ENCODE data around the gene DHX58. TPM values are rescaled to one million over a fixed set of nuclear protein-coding genes. Genes with fewer than 3 reads are reported as not detected.

Gene DHX58
- total and polyA plus RNA-seq, 2 donors (not counting 1 experiment from before 2014, with no cell fraction given), result 39.7 to 57.6 TPM

DNA sequence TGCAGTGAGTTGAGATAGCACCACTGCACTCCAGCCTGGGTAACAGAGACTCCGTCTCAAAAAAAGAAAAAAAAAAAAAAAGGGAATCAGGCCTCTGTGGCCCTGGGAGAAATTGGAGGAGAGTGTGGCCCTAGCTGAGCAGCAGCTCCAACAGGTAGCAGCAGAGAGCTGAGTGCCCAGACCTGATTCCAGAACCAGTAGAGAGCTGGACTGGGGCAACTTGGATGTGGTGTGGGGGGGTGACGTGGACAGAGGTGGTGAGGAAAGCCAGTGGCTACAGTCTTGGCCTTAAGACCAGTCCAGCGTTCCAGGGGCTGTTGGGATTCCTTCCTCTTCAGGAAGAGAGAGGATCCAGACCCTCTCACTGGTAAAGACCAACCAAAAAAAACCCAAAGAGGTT lies 11.7 kb upstream of the DHX58 start:
- peaks cover 3% of the 10 kb centered on the region for H4K20me1 ChIP-seq (ENCODE audit: control insufficient read depth, insufficient read depth, low read length, poor library complexity, severe bottlenecking)
- TF ChIP-seq EZH2 (IDR thresholded peaks at IDR 0.05; ENCODE audit: borderline replicate concordance, insufficient read depth, low read depth, low read length, poor library complexity, severe bottlenecking), result no peak
- TF ChIP-seq, protein P1, sequence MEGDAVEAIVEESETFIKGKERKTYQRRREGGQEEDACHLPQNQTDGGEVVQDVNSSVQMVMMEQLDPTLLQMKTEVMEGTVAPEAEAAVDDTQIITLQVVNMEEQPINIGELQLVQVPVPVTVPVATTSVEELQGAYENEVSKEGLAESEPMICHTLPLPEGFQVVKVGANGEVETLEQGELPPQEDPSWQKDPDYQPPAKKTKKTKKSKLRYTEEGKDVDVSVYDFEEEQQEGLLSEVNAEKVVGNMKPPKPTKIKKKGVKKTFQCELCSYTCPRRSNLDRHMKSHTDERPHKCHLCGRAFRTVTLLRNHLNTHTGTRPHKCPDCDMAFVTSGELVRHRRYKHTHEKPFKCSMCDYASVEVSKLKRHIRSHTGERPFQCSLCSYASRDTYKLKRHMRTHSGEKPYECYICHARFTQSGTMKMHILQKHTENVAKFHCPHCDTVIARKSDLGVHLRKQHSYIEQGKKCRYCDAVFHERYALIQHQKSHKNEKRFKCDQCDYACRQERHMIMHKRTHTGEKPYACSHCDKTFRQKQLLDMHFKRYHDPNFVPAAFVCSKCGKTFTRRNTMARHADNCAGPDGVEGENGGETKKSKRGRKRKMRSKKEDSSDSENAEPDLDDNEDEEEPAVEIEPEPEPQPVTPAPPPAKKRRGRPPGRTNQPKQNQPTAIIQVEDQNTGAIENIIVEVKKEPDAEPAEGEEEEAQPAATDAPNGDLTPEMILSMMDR (IDR thresholded peaks at IDR 0.05), result no peak

More for the DNA sequence above, 11.7 kb upstream of the DHX58 start:
- no peak overlapping the region for H3K9ac ChIP-seq (ENCODE audit: low read length)
- peaks cover 21% of the 10 kb centered on the region for H3K4me1 Mint-ChIP-seq
- H3K27ac ChIP-seq (ENCODE audit: low read length in 2 of 2), result no peak overlapping the region
- ATAC-seq (ENCODE audit: low read depth) (no peak), DNase-seq (no peak)
- no peak overlapping the region for H2AFZ ChIP-seq (ENCODE audit: insufficient read depth, low read depth, low read length, poor library complexity, severe bottlenecking)
- intact Hi-C loops (cut with micrococcal nuclease), result no loop called here
- H3K27ac Mint-ChIP-seq, result peak overlapping the region; percentile 50
- WGBS (ENCODE audit: insufficient coverage), result 77% methylated on average over 2 of the region's 3 CpGs
- H3K9me3 ChIP-seq (ENCODE audit: control extremely low read depth in 1 of 3, control insufficient read depth in 2 of 3, insufficient read depth in 1 of 3, low read length in 2 of 3), result no peaks in the 10 kb centered on the region
- ChIA-PET CTCF (interaction anchor here (0.7 to 1.1 kb wide), 4 partner anchors 10 to 264 kb away, joined by 3 to 8 read pairs (median 4); partner anchors contain the start of gene STAT3), POLR2A (interaction anchor here (0.6 to 0.7 kb wide), 3 partner anchors 8 to 260 kb away, joined by 4 to 13 read pairs (median 6); no protein-coding TSS in a partner anchor)
- H3K4me2 ChIP-seq (replicated peaks; ENCODE audit: low read depth, low read length, poor library complexity, severe bottlenecking), result no peak overlapping the region
- H3K9me3 Mint-ChIP-seq (ENCODE audit: insufficient read depth), result no peaks in the 10 kb centered on the region
- H3K27me3 Mint-ChIP-seq, result no peaks in the 10 kb centered on the region
- H3K4me3 ChIP-seq (ENCODE audit: control extremely low read depth in 1 of 5, extremely low read depth in 1 of 5, insufficient read depth in 1 of 5, low read depth in 2 of 5, low read length in 4 of 5), result no peak overlapping the region
- peaks cover 10 to 16% of the 10 kb centered on the region in 2 donors for H3K4me1 ChIP-seq (ENCODE audit: control insufficient read depth in 2 of 2, insufficient read depth in 2 of 2, low read length in 2 of 2)
- H3K4me3 Mint-ChIP-seq, result no peak overlapping the region
- H3K36me3 ChIP-seq (replicated peaks in 1 of 2; ENCODE audit: control extremely low read depth in 1 of 2, control insufficient read depth in 1 of 2, extremely low read depth in 1 of 2, insufficient read depth in 2 of 2, low read length in 1 of 2), result peaks cover 0 to 34% of the 10 kb centered on the region in 2 experiments
- peaks cover 3% of the 10 kb centered on the region for H3K79me2 ChIP-seq (ENCODE audit: control insufficient read depth, insufficient read depth, low read length)
- H3K27me3 ChIP-seq (replicated peaks in 1 of 4; ENCODE audit: control extremely low read depth in 1 of 4, control insufficient read depth in 3 of 4, insufficient read depth in 4 of 4, low read length in 3 of 4), result no peaks in the 10 kb centered on the region
